CD14-positive monocyte (primary cell): ENCODE measurements around the gene IRF6. TPM values are rescaled to one million over a fixed set of nuclear protein-coding genes. Genes with fewer than 3 reads are reported as not detected.

Experiments used
- DNase-seq, 3 donors: peaks; one replicate each; pipeline ENCODE4 v3.0.0-alpha.2; 2011 to 2022
- H2AFZ ChIP-seq: 2 replicates; pipeline ENCODE4 v1.6.0; 2012; ENCODE audit warnings: mild to moderate bottlenecking, low read depth, low read length, inconsistent platforms; ENCODE audit not compliant: insufficient read depth, poor library complexity, severe bottlenecking
- H3K27ac ChIP-seq, 2 donors: 1 replicate in 1 of 2; 2 replicates in 1 of 2; pipeline ENCODE4 v1.5.1; 2012 to 2013; ENCODE audit warnings: low read length in 2 of 2, control low read depth in 1 of 2, inconsistent platforms in 1 of 2, low read depth in 1 of 2, mild to moderate bottlenecking in 1 of 2
- H3K27me3 ChIP-seq, 2 donors: one replicate each; pipeline versions ENCODE4 v1.6.0 to v1.6.1; 2011 to 2013; ENCODE audit warnings: low read length in 2 of 2; ENCODE audit not compliant: control insufficient read depth in 2 of 2, insufficient read depth in 2 of 2
- H3K36me3 ChIP-seq, 2 donors: replicated peaks in 1 of 2; 1 replicate in 1 of 2; 2 replicates in 1 of 2; pipeline versions ENCODE4 v1.5.1 to v1.6.1; 2012 to 2013; ENCODE audit warnings: low read length in 2 of 2, control low read depth in 1 of 2, inconsistent platforms in 1 of 2, mild to moderate bottlenecking in 1 of 2; ENCODE audit not compliant: insufficient read depth in 2 of 2, control insufficient read depth in 1 of 2
- H3K4me1 ChIP-seq, 2 donors: 1 replicate in 1 of 2; 2 replicates in 1 of 2; pipeline versions ENCODE4 v1.5.1 to v1.6.1; 2012 to 2013; ENCODE audit warnings: low read length in 2 of 2, control low read depth in 1 of 2, inconsistent platforms in 1 of 2, mild to moderate bottlenecking in 1 of 2, moderate library complexity in 1 of 2; ENCODE audit not compliant: insufficient read depth in 2 of 2, control insufficient read depth in 1 of 2
- H3K4me2 ChIP-seq: replicated peaks from 2 replicates; pipeline ENCODE3; 2012; ENCODE audit warnings: low read length, moderate library complexity, mild to moderate bottlenecking; ENCODE audit not compliant: poor library complexity, severe bottlenecking; ENCODE audit errors: extremely low read depth
- H3K4me3 ChIP-seq, 3 experiments: fragments of 200-600 bp in 1 of 3; sonication (generic) in 1 of 3; replicated peaks in 1 of 3; 1 replicate in 2 of 3; 2 replicates in 1 of 3; pipeline ENCODE4 v1.5.1; 2011 to 2013; ENCODE audit warnings: low read length in 3 of 3, mild to moderate bottlenecking in 3 of 3, control low read depth in 2 of 3, low read depth in 2 of 3, inconsistent platforms in 1 of 3, moderate library complexity in 1 of 3
- H3K79me2 ChIP-seq: 2 replicates; pipeline ENCODE4 v1.6.0; 2012; ENCODE audit warnings: mild to moderate bottlenecking, control low read depth, inconsistent platforms, low read length, moderate library complexity; ENCODE audit not compliant: insufficient read depth
- H3K9ac ChIP-seq: 2 replicates; pipeline ENCODE4 v1.6.0; 2017; ENCODE audit warnings: low read length, mild to moderate bottlenecking; ENCODE audit not compliant: insufficient read depth, poor library complexity, severe bottlenecking
- H3K9me3 ChIP-seq, 2 donors: replicated peaks in 1 of 2; 1 replicate in 1 of 2; 2 replicates in 1 of 2; pipeline versions ENCODE4 v1.5.1 to v1.6.1; 2012 to 2013; ENCODE audit warnings: low read length in 2 of 2, control low read depth in 1 of 2; ENCODE audit not compliant: control insufficient read depth in 1 of 2, insufficient read depth in 1 of 2
- H4K20me1 ChIP-seq: 2 replicates; pipeline ENCODE4 v1.6.0; 2012; ENCODE audit warnings: mild to moderate bottlenecking, low read length, control low read depth, moderate library complexity; ENCODE audit not compliant: insufficient read depth
- H3K27ac Mint-ChIP-seq, 7 donors: one replicate each; pipeline ENCODE4 v1.8.0; 2020; ENCODE audit warnings: mild to moderate bottlenecking in 7 of 7, mixed read lengths in 7 of 7, moderate library complexity in 6 of 7, inconsistent platforms in 2 of 7
- H3K27me3 Mint-ChIP-seq, 3 donors: one replicate each; pipeline ENCODE4 v1.8.0; 2021 to 2022; ENCODE audit warnings: low read depth in 3 of 3, mild to moderate bottlenecking in 3 of 3, mixed read lengths in 3 of 3, moderate library complexity in 3 of 3, inconsistent platforms in 1 of 3
- H3K36me3 Mint-ChIP-seq, 2 donors: one replicate each; pipeline ENCODE4 v1.8.0; 2020; ENCODE audit warnings: mixed read lengths in 2 of 2, inconsistent platforms in 1 of 2, mild to moderate bottlenecking in 1 of 2
- H3K4me1 Mint-ChIP-seq: one replicate; pipeline ENCODE4 v1.8.0; 2020; ENCODE audit warnings: mild to moderate bottlenecking, mixed read lengths
- H3K4me3 Mint-ChIP-seq, 2 donors: one replicate each; pipeline ENCODE4 v1.8.0; 2020; ENCODE audit warnings: mild to moderate bottlenecking in 2 of 2, mixed read lengths in 2 of 2, moderate library complexity in 1 of 2
- H3K9me3 Mint-ChIP-seq, 7 donors: one replicate each; pipeline ENCODE4 v1.8.0; 2020 to 2022; ENCODE audit warnings: mixed read lengths in 7 of 7, mild to moderate bottlenecking in 6 of 7, moderate library complexity in 6 of 7, inconsistent platforms in 2 of 7
- CTCF ChIP-seq: fragments of 200-600 bp; IDR thresholded peaks from one replicate; pipeline ENCODE4 v1.8.0; 2022; ENCODE audit warnings: antibody characterized with exemption, mild to moderate bottlenecking
- WGBS: methylation state at CpG from one replicate; pipeline ENCODE4 v1.1.5; 2013; ENCODE audit warnings: missing lambda C conversion rate; ENCODE audit not compliant: insufficient coverage; 5-methylcytosine and 5-hydroxymethylcytosine counted together
- intact Hi-C, 2 donors: fragments of 100-400 bp; cut with micrococcal nuclease; formaldehyde crosslinking; loops; one replicate each; pipeline versions ENCODE4 v1.15.0 to v1.15.1; 2023
- polyA minus RNA-seq: library from RNA; depleted of rRNA, polyadenylated mRNA; stranded (reverse); fragments of >200 nt; gene quantifications from 2 replicates; pipeline ENCODE4 v1.2.3, GENCODE V29; 2012
- polyA plus RNA-seq, 3 donors: library from polyadenylated mRNA; depleted of rRNA in 1 of 3; unstranded in 2 of 3; stranded (reverse) in 1 of 3; fragments of 300-500 nt in 2 of 3; fragments of >200 nt in 1 of 3; fragmentation: Illumina TruSeq in 2 of 3; gene quantifications; 1 replicate in 2 of 3; 2 replicates in 1 of 3; pipeline ENCODE4 v1.2.3, GENCODE V29; 2012 to 2021
- total RNA-seq, 12 experiments: library from RNA in 1 of 12; stranded (reverse) in 1 of 12; fragments of 120-200 nt in 1 of 12; gene quantifications; one replicate each; pipeline ENCODE4 v1.2.4 and lab custom pipeline; 2013 to 2026; ENCODE audit warnings: mixed read lengths in 6 of 12, inconsistent platforms in 1 of 12

The IRF6 gene
- total RNA-seq (2013) = 0.27 TPM
- polyA plus RNA-seq (under 1 TPM; 0.21 to 0.62 (median 0.35) TPM), polyA minus RNA-seq (0.14 and 0.48 TPM in 2 replicates), total RNA-seq (lab: John Stamatoyannopoulos, UW) (0.17 to 3.7 (median 0.35) reads per million in 11 experiments)

GRCh38 chr1:209805875-209806760 is at the start of gene IRF6:
TSS of gene IRF6 (minus strand) at chr1:209806142. CDS start at chr1:209801413, 4,729 bp downstream.
- TF ChIP-seq CTCF = no peak
- no peaks in the 10 kb centered on the region for H3K36me3 Mint-ChIP-seq
- H3K27me3 ChIP-seq = no peaks in the 10 kb centered on the region
- H3K9ac ChIP-seq = peak within 1 kb of the TSS; percentile 54
- H3K4me1 Mint-ChIP-seq = peaks cover 22% of the 10 kb centered on the region
- peak within 1 kb of the TSS; percentile 78 for H2AFZ ChIP-seq
- no peaks in the 10 kb centered on the region for H3K9me3 Mint-ChIP-seq
- H3K9me3 ChIP-seq = no peaks in the 10 kb centered on the region
- H3K27ac ChIP-seq = peak within 1 kb of the TSS; percentile 7 to 80
- H3K4me2 ChIP-seq = peak within 1 kb of the TSS; percentile 92
- peak within 1 kb of the TSS; percentile 97 to 99 for H3K4me3 Mint-ChIP-seq
- H3K79me2 ChIP-seq = no peaks in the 10 kb centered on the region
- no peaks in the 10 kb centered on the region for H3K36me3 ChIP-seq
- DNase-seq = peak; percentile 35 to 67 (median 64)
- peaks cover 12 to 13% of the 10 kb centered on the region in 2 donors for H3K4me1 ChIP-seq
- 6% methylated on average over 43 of the region's 46 CpGs for WGBS
- intact Hi-C loops = no loop called here
- peak within 1 kb of the TSS; percentile 91 to 96 (median 93) for H3K27ac Mint-ChIP-seq
- H4K20me1 ChIP-seq = no peaks in the 10 kb centered on the region
- H3K4me3 ChIP-seq = peak within 1 kb of the TSS; percentile 52 to 83 (median 80)
- H3K27me3 Mint-ChIP-seq = peaks cover 11 to 33% (median 15%) of the 10 kb centered on the region in 3 donors

- Mint-ChIP-seq H3K27me3 (no peaks in the 10 kb centered on the region), H3K27ac (peak overlapping the region in 1 of 7 donors; percentile 10), H3K4me3 (no peak overlapping the region), H3K36me3 (peaks cover 34 to 38% of the 10 kb centered on the region in 2 donors), H3K9me3 (peaks cover 0 to 8% (median 4%) of the 10 kb centered on the region in 7 donors), H3K4me1 (peaks cover 10% of the 10 kb centered on the region)
- peaks cover 0 to 7% of the 10 kb centered on the region in 2 donors for H3K4me1 ChIP-seq
- DNase-seq = no peak
- H2AFZ ChIP-seq = no peak overlapping the region
- H3K9ac ChIP-seq = no peak overlapping the region
- H3K79me2 ChIP-seq = no peaks in the 10 kb centered on the region
- no peak for TF ChIP-seq CTCF
- 95% methylated on average over 5 of the region's 5 CpGs for WGBS
- no peaks in the 10 kb centered on the region for H3K27me3 ChIP-seq
- H3K27ac ChIP-seq = no peak overlapping the region
- H3K4me3 ChIP-seq = no peak overlapping the region
- H4K20me1 ChIP-seq = no peaks in the 10 kb centered on the region
- peaks cover 35 to 38% of the 10 kb centered on the region in 2 donors for H3K36me3 ChIP-seq
- no peak overlapping the region for H3K4me2 ChIP-seq
- intact Hi-C loops = no loop called here
- peaks cover 0 to 4% of the 10 kb centered on the region in 2 donors for H3K9me3 ChIP-seq
Measured at GRCh38 chr1:209855623-209856022, 49.7 kb upstream of the IRF6 start.
